Articular chondrocyte of knee joint (primary cell): ENCODE data around the gene DGAT2. TPM values are rescaled to one million over a fixed set of nuclear protein-coding genes. Genes with fewer than 3 reads are reported as not detected.

ENCODE experiments used
- small RNA-seq: library from RNA; depleted of rRNA; stranded (forward); fragments of <200 nt; gene quantifications from one replicate; pipeline ENCODE3, GENCODE V24; 2012
- total RNA-seq: library from RNA; depleted of rRNA; stranded (reverse); fragments of >200 nt; gene quantifications from 2 replicates; pipeline ENCODE4 v1.2.3, GENCODE V29; 2012

DGAT2 gene, protein sequence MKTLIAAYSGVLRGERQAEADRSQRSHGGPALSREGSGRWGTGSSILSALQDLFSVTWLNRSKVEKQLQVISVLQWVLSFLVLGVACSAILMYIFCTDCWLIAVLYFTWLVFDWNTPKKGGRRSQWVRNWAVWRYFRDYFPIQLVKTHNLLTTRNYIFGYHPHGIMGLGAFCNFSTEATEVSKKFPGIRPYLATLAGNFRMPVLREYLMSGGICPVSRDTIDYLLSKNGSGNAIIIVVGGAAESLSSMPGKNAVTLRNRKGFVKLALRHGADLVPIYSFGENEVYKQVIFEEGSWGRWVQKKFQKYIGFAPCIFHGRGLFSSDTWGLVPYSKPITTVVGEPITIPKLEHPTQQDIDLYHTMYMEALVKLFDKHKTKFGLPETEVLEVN
- total RNA-seq: 2.4 TPM in 2 replicates

DNA sequence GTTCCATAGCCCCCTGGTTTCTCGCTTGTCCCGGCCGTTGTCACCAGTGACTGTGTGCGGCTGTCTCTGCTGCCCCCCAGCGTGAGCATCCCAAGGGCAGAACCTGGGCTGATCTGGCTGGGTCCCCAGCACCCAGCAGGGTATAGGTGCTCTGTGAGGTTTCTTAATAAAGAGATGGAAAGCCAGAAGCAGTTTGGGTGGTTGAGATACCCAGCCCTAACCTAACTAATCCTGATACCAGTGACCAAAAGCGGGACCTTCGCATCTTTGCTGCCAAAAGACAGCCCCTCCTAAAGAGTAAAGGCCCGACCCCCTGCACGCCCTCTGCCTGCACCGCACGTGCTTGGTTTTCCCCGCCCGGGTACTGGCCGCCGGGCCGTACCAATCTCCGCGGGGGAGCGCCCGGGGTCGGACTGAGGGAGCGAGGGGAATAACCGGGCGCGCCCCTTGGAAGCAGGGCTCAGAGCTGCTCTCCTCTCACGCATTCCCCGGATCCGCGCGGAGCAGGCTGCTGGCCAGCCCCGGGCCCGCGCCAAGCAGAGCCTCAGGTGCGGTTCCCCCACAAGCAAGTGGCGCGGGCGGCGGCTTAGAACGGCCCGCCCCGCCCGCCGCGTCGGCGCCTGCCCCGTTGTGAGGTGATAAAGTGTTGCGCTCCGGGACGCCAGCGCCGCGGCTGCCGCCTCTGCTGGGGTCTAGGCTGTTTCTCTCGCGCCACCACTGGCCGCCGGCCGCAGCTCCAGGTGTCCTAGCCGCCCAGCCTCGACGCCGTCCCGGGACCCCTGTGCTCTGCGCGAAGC, at the start of gene DGAT2:
TSS of gene DGAT2 (plus strand) at position 667 of the 797 bp plus-strand sequence. CDS start 214 bp downstream, outside the sequence.

DNA sequence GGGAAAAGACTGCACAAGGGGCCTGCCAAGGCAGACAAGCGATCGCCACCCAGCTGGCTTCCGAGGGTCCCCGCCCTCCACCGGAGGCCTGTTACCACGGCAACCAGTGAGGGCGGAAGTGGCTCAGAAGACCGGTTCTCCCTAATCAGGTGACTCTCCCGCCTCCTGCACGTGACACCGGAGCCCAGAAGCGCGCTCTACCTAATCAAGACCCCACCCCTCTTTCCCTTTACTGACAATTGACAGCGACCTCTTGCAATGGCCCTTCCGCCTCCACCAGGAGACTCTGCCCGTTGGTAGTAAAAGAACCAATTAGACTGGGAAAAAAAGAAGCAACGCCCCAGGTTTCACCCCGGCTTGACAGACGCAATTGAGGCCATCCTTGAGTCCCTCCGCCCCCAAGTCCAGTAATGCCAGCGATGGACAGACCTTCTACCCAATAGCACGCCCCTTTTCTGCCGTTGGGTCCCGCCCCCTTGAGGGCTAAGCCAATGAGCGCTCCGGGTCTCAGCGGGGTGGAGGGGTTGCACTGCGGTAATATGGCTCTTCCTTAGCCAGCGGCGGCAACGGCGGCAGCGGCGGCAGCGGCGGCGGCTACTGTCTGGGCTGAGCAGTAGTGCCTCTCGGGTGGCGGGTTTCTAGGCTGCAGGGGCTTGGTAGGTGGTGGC, 46.2 kb downstream of the DGAT2 start, which contains the start of gene UVRAG:
TSS of gene UVRAG (plus strand) at position 534 of the 668 bp plus-strand sequence. CDS start 198 bp downstream, outside the sequence.

Small RNAs within 50 kb of the gene (small RNA-seq; reads per million reads assigned to genes)
- gene RF00019 (not detected), gene RN7SL786P (not detected)

Other genes with a start within 250 kb of the DGAT2 start
- 19.2 and 22.1 TPM in 2 replicates for gene GDPD5, start 242.8 kb upstream of the DGAT2 start, total RNA-seq
- gene SERPINH1, start 206.5 kb upstream of the DGAT2 start, total RNA-seq: 850 and 954 TPM in 2 replicates
- 2.6 and 5.0 TPM in 2 replicates for gene MAP6, start 99.7 kb upstream of the DGAT2 start, total RNA-seq
- 0.13 TPM in 1 of 2 replicates, not detected in the other for gene MOGAT2, start 50.9 kb upstream of the DGAT2 start, total RNA-seq
- 23.1 and 27.2 TPM in 2 replicates for gene UVRAG, start 46.4 kb downstream of the DGAT2 start, total RNA-seq